HepG2 (cell line): ENCODE data around the gene EEF1A2. TPM values are rescaled to one million over a fixed set of nuclear protein-coding genes. Genes with fewer than 3 reads are reported as not detected.

ENCODE experiments used
- HIC2 ChIP-seq: sonication (generic); formaldehyde crosslinking; IDR thresholded peaks from 2 replicates; pipeline ENCODE4 v1.9.0; 2022; ENCODE audit warnings: low read depth, missing genetic modification reagents
- KIAA2018 ChIP-seq: sonication (generic); formaldehyde crosslinking; IDR thresholded peaks from 2 replicates; pipeline ENCODE4 v1.5.0; 2020; ENCODE audit warnings: mild to moderate bottlenecking, missing genetic modification reagents, borderline replicate concordance
- PLRG1 ChIP-seq: fragments of 450-650 bp; conservative IDR thresholded peaks from 2 replicates; pipeline ENCODE4 v1.6.1; 2016
- ZBTB7A ChIP-seq: sonication (generic); formaldehyde crosslinking; IDR thresholded peaks from 2 replicates; pipeline ENCODE4 v1.8.0; 2022; ENCODE audit warnings: mild to moderate bottlenecking, missing genetic modification reagents
- ZNF224 ChIP-seq: sonication (generic); formaldehyde crosslinking; IDR thresholded peaks from 2 replicates; pipeline ENCODE4 v1.5.0; 2020; ENCODE audit warnings: mild to moderate bottlenecking, missing genetic modification reagents
- ZNF350 ChIP-seq: sonication (generic); formaldehyde crosslinking; IDR thresholded peaks from 2 replicates; pipeline ENCODE4 v1.4.0; 2020; ENCODE audit warnings: mild to moderate bottlenecking, low read depth, missing genetic modification reagents, borderline replicate concordance
- ZNF530 ChIP-seq: sonication (generic); formaldehyde crosslinking; IDR thresholded peaks from 2 replicates; pipeline ENCODE4 v1.5.0; 2020; ENCODE audit warnings: low read depth, mild to moderate bottlenecking, missing genetic modification reagents
- ZNF577 ChIP-seq: sonication (generic); formaldehyde crosslinking; IDR thresholded peaks from 2 replicates; pipeline ENCODE4 v1.4.0; 2020; ENCODE audit warnings: mild to moderate bottlenecking, low read depth, missing genetic modification reagents, borderline replicate concordance
- polyA plus RNA-seq, 8 experiments: library from polyadenylated mRNA; depleted of rRNA in 3 of 8; stranded (reverse) in 7 of 8; unstranded in 1 of 8; fragments of >200 nt; fragmentation: Illumina TruSeq in 4 of 8; extraction: Trizol in 4 of 8; gene quantifications; 2 replicates each; pipeline versions ENCODE4 v1.2.1 to v1.2.3, GENCODE V29; 2011 to 2016; ENCODE audit warnings: low read depth in 4 of 8, missing spikeins in 1 of 8, mixed read lengths in 1 of 8; ENCODE audit not compliant: insufficient read depth in 1 of 8
- total RNA-seq, 5 experiments: library from RNA; depleted of rRNA; stranded (reverse); fragments of >200 nt; fragmentation: Illumina TruSeq; extraction: Trizol; gene quantifications; 2 replicates each; pipeline ENCODE4 v1.2.3, GENCODE V29; 2016; ENCODE audit warnings: low read depth in 1 of 5
- TF ChIP-seq, protein P1 (sequence below): sonication (generic); formaldehyde crosslinking; IDR thresholded peaks from 2 replicates; pipeline ENCODE4 v1.4.0; 2020; ENCODE audit warnings: missing genetic modification reagents, borderline replicate concordance
- TF ChIP-seq, protein P2 (sequence below): IDR thresholded peaks from 2 replicates; pipeline ENCODE4 v1.6.1; 2016; ENCODE audit warnings: missing genetic modification reagents, missing compliant biosample characterization

Gene EEF1A2
- total and polyA plus RNA-seq, 2 of the 13 experiments (the other 11 are each of a cell fraction or from before 2014, with no cell fraction given) = 0.44 to 0.87 TPM

DNA sequence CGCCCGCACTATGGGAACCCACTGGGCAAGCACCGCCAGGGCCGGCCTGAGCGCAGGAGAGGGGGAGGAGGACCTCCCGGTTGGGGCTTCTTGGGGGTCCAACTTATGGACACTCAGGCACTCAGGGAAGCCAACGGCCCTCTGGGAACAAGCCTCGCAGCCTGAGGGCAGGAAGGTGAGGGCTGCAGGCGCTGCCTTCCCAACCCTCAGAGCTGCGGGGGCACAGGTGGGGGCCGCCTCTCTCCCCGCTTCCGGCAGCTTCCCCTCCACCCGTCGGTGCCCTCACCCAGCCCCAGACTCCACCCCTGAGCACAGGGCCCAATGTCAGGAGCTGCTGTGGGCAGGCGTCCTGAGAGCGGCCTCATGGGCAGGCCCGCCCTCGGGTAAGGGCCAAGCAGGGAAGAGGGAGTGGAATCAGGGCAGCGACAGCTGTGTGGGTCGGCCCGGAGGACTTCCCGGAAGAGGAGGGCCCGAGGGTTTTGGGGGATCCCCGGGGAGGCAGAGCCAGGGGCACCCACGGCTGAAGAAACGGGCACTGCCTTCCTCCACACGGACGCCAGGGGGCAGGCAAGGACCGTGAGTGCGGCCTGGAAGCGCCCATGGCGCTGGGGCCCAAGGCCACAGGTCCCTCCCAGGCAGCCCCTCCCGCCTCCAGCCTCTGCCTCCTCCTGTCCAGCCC lies 38.8 kb upstream of the EEF1A2 start (continued):
- TF ChIP-seq KIAA2018 (CRISPR knock-in tag) (no peak), ZBTB7A (CRISPR knock-in tag) (peak; percentile 98), ZNF224 (CRISPR knock-in tag) (no peak), ZNF577 (no peak), ZNF350 (CRISPR knock-in tag) (peak; percentile 96), PLRG1 (no peak), HIC2 (CRISPR knock-in tag) (peak; percentile 97), ZNF530 (no peak)
- TF ChIP-seq, protein P1, sequence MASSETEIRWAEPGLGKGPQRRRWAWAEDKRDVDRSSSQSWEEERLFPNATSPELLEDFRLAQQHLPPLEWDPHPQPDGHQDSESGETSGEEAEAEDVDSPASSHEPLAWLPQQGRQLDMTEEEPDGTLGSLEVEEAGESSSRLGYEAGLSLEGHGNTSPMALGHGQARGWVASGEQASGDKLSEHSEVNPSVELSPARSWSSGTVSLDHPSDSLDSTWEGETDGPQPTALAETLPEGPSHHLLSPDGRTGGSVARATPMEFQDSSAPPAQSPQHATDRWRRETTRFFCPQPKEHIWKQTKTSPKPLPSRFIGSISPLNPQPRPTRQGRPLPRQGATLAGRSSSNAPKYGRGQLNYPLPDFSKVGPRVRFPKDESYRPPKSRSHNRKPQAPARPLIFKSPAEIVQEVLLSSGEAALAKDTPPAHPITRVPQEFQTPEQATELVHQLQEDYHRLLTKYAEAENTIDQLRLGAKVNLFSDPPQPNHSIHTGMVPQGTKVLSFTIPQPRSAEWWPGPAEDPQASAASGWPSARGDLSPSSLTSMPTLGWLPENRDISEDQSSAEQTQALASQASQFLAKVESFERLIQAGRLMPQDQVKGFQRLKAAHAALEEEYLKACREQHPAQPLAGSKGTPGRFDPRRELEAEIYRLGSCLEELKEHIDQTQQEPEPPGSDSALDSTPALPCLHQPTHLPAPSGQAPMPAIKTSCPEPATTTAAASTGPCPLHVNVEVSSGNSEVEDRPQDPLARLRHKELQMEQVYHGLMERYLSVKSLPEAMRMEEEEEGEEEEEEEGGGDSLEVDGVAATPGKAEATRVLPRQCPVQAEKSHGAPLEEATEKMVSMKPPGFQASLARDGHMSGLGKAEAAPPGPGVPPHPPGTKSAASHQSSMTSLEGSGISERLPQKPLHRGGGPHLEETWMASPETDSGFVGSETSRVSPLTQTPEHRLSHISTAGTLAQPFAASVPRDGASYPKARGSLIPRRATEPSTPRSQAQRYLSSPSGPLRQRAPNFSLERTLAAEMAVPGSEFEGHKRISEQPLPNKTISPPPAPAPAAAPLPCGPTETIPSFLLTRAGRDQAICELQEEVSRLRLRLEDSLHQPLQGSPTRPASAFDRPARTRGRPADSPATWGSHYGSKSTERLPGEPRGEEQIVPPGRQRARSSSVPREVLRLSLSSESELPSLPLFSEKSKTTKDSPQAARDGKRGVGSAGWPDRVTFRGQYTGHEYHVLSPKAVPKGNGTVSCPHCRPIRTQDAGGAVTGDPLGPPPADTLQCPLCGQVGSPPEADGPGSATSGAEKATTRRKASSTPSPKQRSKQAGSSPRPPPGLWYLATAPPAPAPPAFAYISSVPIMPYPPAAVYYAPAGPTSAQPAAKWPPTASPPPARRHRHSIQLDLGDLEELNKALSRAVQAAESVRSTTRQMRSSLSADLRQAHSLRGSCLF = no peak
- TF ChIP-seq, protein P2, sequence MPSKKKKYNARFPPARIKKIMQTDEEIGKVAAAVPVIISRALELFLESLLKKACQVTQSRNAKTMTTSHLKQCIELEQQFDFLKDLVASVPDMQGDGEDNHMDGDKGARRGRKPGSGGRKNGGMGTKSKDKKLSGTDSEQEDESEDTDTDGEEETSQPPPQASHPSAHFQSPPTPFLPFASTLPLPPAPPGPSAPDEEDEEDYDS (CRISPR knock-in tag) = peak; percentile 50; the same call in 1 of the 2 replicates
